Liver (tissue), 9 donors: ENCODE results near the gene PRXL2A. TPM values are rescaled to one million over a fixed set of nuclear protein-coding genes. Genes with fewer than 3 reads are reported as not detected.

ENCODE experiments used
- DNase-seq: peaks from one replicate; pipeline ENCODE4 v3.0.0-alpha.2; 2017; ENCODE audit warnings: low spot score
- H3K27ac ChIP-seq, 2 donors: one replicate each; pipeline ENCODE4 v1.7.0; 2013; ENCODE audit warnings: inconsistent platforms in 2 of 2, low read length in 2 of 2, control low read depth in 1 of 2, low read depth in 1 of 2, mild to moderate bottlenecking in 1 of 2
- H3K27me3 ChIP-seq, 4 donors: one replicate each; pipeline versions ENCODE4 v1.6.1 to v1.7.0; 2013; ENCODE audit warnings: low read length in 3 of 4, inconsistent platforms in 1 of 4, mild to moderate bottlenecking in 1 of 4, moderate library complexity in 1 of 4; ENCODE audit not compliant: control insufficient read depth in 4 of 4, insufficient read depth in 4 of 4
- H3K36me3 ChIP-seq, 4 donors: one replicate each; pipeline versions ENCODE4 v1.6.1 to v1.7.0; 2013; ENCODE audit warnings: low read length in 3 of 4, mild to moderate bottlenecking in 3 of 4, low read depth in 1 of 4, moderate library complexity in 1 of 4; ENCODE audit not compliant: control insufficient read depth in 4 of 4, insufficient read depth in 3 of 4
- H3K4me1 ChIP-seq, 4 donors: one replicate each; pipeline versions ENCODE4 v1.6.1 to v1.7.0; 2013; ENCODE audit warnings: low read length in 3 of 4, mild to moderate bottlenecking in 3 of 4, moderate library complexity in 1 of 4; ENCODE audit not compliant: control insufficient read depth in 4 of 4, insufficient read depth in 4 of 4
- H3K4me3 ChIP-seq, 3 donors: one replicate each; pipeline versions ENCODE4 v1.6.1 to v1.7.0; 2013; ENCODE audit warnings: low read length in 3 of 3, control low read depth in 1 of 3, low read depth in 1 of 3, mild to moderate bottlenecking in 1 of 3
- H3K9ac ChIP-seq, 2 donors: one replicate each; pipeline ENCODE4 v1.7.0; 2013; ENCODE audit warnings: low read length in 2 of 2, mild to moderate bottlenecking in 2 of 2, moderate library complexity in 2 of 2, control low read depth in 1 of 2, low read depth in 1 of 2
- H3K9me3 ChIP-seq, 4 donors: one replicate each; pipeline versions ENCODE4 v1.6.1 to v1.7.0; 2013; ENCODE audit warnings: low read length in 3 of 4; ENCODE audit not compliant: control insufficient read depth in 4 of 4
- EGR1 ChIP-seq, 2 donors: IDR thresholded peaks; 2 replicates each; pipeline ENCODE4 v1.6.1; 2016 to 2018; ENCODE audit warnings: antibody characterized with exemption in 2 of 2, low read depth in 2 of 2
- FOXA2 ChIP-seq: IDR thresholded peaks from 2 replicates; pipeline ENCODE4 v1.6.1; 2016; ENCODE audit warnings: antibody characterized with exemption
- GABPA ChIP-seq, 2 donors: IDR thresholded peaks in 1 of 2; conservative IDR thresholded peaks in 1 of 2; 2 replicates each; pipeline ENCODE4 v1.6.1; 2016; ENCODE audit warnings: antibody characterized with exemption in 2 of 2, mild to moderate bottlenecking in 1 of 2, moderate library complexity in 1 of 2
- HNF4A ChIP-seq, 2 donors: conservative IDR thresholded peaks; 2 replicates each; pipeline ENCODE4 v1.6.1; 2016; ENCODE audit warnings: antibody characterized with exemption in 2 of 2, mild to moderate bottlenecking in 2 of 2
- HNF4G ChIP-seq: IDR thresholded peaks from 2 replicates; pipeline ENCODE4 v1.6.1; 2016; ENCODE audit warnings: antibody characterized with exemption
- JUND ChIP-seq, 2 donors: IDR thresholded peaks; 2 replicates each; pipeline ENCODE4 v1.6.1; 2016; ENCODE audit warnings: antibody characterized with exemption in 2 of 2
- NR2F2 ChIP-seq: IDR thresholded peaks from 2 replicates; pipeline ENCODE4 v1.6.1; 2016; ENCODE audit warnings: antibody characterized with exemption
- REST ChIP-seq: IDR thresholded peaks from 2 replicates; pipeline ENCODE4 v1.6.1; 2016; ENCODE audit warnings: antibody characterized with exemption, mild to moderate bottlenecking
- SP1 ChIP-seq: IDR thresholded peaks from 2 replicates; pipeline ENCODE4 v1.6.1; 2018; ENCODE audit warnings: antibody characterized with exemption, mild to moderate bottlenecking
- TAF1 ChIP-seq: conservative IDR thresholded peaks from 2 replicates; pipeline ENCODE4 v1.6.1; 2016; ENCODE audit warnings: antibody characterized with exemption, mild to moderate bottlenecking
- YY1 ChIP-seq: IDR thresholded peaks from 2 replicates; pipeline ENCODE4 v1.6.1; 2016; ENCODE audit warnings: antibody characterized with exemption, mild to moderate bottlenecking
- ZBTB33 ChIP-seq: IDR thresholded peaks from 2 replicates; pipeline ENCODE4 v1.6.1; 2016; ENCODE audit warnings: antibody characterized with exemption
- WGBS: extraction: QIAGEN DNeasy Blood & Tissue Kit; methylation state at CpG from one replicate; pipeline ENCODE4 v1.1.7; 2013; 5-methylcytosine and 5-hydroxymethylcytosine counted together
- polyA plus RNA-seq, 2 donors: library from polyadenylated mRNA; stranded (reverse) in 1 of 2; unstranded in 1 of 2; fragments of 200-250 nt in 1 of 2; fragments of >200 nt in 1 of 2; fragmentation: Nextera tagmentation in 1 of 2; extraction: Ambion mirVana in 1 of 2; gene quantifications; one replicate each; pipeline versions ENCODE4 v1.2.1 to v1.2.3, GENCODE V29; 2013 to 2015
- total RNA-seq, 2 donors: library from RNA; depleted of rRNA; stranded (reverse); fragments of >200 nt; gene quantifications; one replicate each; pipeline ENCODE4 v1.2.3, GENCODE V29; 2014
- donor health status: healthy.
- donor health status: healthy.
- donor health status: healthy.
- donor health status: healthy.
- donor health status: healthy.

PRXL2A gene
- total and polyA plus RNA-seq, 4 donors, result 48.5 to 87.4 (median 54.1) TPM

- peaks cover 0 to 3% (median 0%) of the 10 kb centered on the region in 4 donors for H3K9me3 ChIP-seq
- H3K27me3 ChIP-seq, result no peaks in the 10 kb centered on the region
- no peaks in the 10 kb centered on the region for H3K36me3 ChIP-seq
- no peak overlapping the region for H3K9ac ChIP-seq
- no peak overlapping the region for H3K4me3 ChIP-seq
- no peak overlapping the region for H3K27ac ChIP-seq
- H3K4me1 ChIP-seq, result no peaks in the 10 kb centered on the region
- 66% methylated on average over 1 of the region's 1 CpG for WGBS
- no peak for DNase-seq
- TF ChIP-seq NR2F2, result no peak
- TF ChIP-seq HNF4A (conservative IDR thresholded peaks at IDR 0.05), result peak in 1 of 2 donors; percentile 9
These were observed 42.8 kb upstream of the PRXL2A start for GRCh38 chr10:80365510-80365909.

GRCh38 chr10:80371467-80371866, 36.9 kb upstream of the PRXL2A start:
- H3K9ac ChIP-seq, result no peak overlapping the region
- peaks cover 0 to 3% (median 0%) of the 10 kb centered on the region in 4 donors for H3K9me3 ChIP-seq
- no peak for DNase-seq
- 94% methylated on average over 6 of the region's 6 CpGs for WGBS
- no peaks in the 10 kb centered on the region for H3K36me3 ChIP-seq
- H3K4me3 ChIP-seq, result no peak overlapping the region
- H3K27me3 ChIP-seq, result no peaks in the 10 kb centered on the region
- no peaks in the 10 kb centered on the region for H3K4me1 ChIP-seq
- no peak overlapping the region for H3K27ac ChIP-seq
- TF ChIP-seq FOXA2, result no peak
- no peak for TF ChIP-seq HNF4G
- TF ChIP-seq EGR1 (IDR thresholded peaks at IDR 0.05; ENCODE audit: low read depth in 2 of 2), result no peak
- no peak for TF ChIP-seq YY1
- TF ChIP-seq ZBTB33, result no peak
- no peak for TF ChIP-seq SP1
- no peak for TF ChIP-seq HNF4A (conservative IDR thresholded peaks at IDR 0.05)
- no peak for TF ChIP-seq JUND (IDR thresholded peaks at IDR 0.05)
- TF ChIP-seq TAF1, result no peak
- TF ChIP-seq REST, result no peak
- no peak for TF ChIP-seq GABPA (IDR thresholded peaks at IDR 0.05 in 1 of 2, conservative IDR thresholded peaks at IDR 0.05 in 1 of 2)

GRCh38 chr10:80372675-80373074, 35.7 kb upstream of the PRXL2A start:
- 95% methylated on average over 5 of the region's 5 CpGs for WGBS
- H3K9ac ChIP-seq, result no peak overlapping the region
- H3K4me1 ChIP-seq, result no peaks in the 10 kb centered on the region
- no peak for DNase-seq
- TF ChIP-seq HNF4G (no peak), YY1 (no peak)
- no peaks in the 10 kb centered on the region for H3K9me3 ChIP-seq
- no peaks in the 10 kb centered on the region for H3K27me3 ChIP-seq
- no peaks in the 10 kb centered on the region for H3K36me3 ChIP-seq
- no peak overlapping the region for H3K27ac ChIP-seq
- H3K4me3 ChIP-seq, result no peak overlapping the region
